ENCODE results near the gene SPIN1. TPM values are rescaled to one million over a fixed set of nuclear protein-coding genes. Genes with fewer than 3 reads are reported as not detected.

SPIN1 gene
- total RNA-seq (2022; extraction: Qiagen RNA extraction): 34.0 to 41.8 TPM (median 38.6 TPM) in 5 replicates

GRCh38 chr9:88388203-88388885, at the start of gene SPIN1:
SPIN1 (plus strand) TSS chr9:88388444; CDS start chr9:88426540, 38,096 bp downstream.

Other genes starting within 250 kb of the SPIN1 start
- not detected in 5 replicates for gene SPATA31C2, start 250.0 kb upstream of the SPIN1 start, total RNA-seq (2022; extraction: Qiagen RNA extraction)
- gene NXNL2, start 146.7 kb downstream of the SPIN1 start, total RNA-seq (2022; extraction: Qiagen RNA extraction): 0.31 to 1.5 TPM (median 0.71 TPM) in 5 replicates

Measured in A549 treated with CORT108297 at 1 μM for 4 hours (cell line).